HFFc6 (cell line): ENCODE measurements around the gene PCDHGA2. TPM values are rescaled to one million over a fixed set of nuclear protein-coding genes. Genes with fewer than 3 reads are reported as not detected.
A peak's percentile ranks its signal among the peaks of the same experiment; 100 is the strongest.
"Not testable (repeated sequence)": the region's sequence is repeated elsewhere in the genome, so short reads cannot be mapped to it uniquely, and the experiment has no call there.

Experiments
- DNase-seq: peaks from one replicate; pipeline ENCODE4 v3.0.0-alpha.2; 2018
- H3K27ac Mint-ChIP-seq: 2 replicates; pipeline ENCODE4 v1.8.0; 2020; ENCODE audit warnings: mild to moderate bottlenecking, mixed read lengths
- H3K27me3 Mint-ChIP-seq: 2 replicates; pipeline ENCODE4 v1.8.0; 2021; ENCODE audit warnings: mild to moderate bottlenecking, moderate library complexity, mixed read lengths; ENCODE audit not compliant: insufficient read depth
- H3K36me3 Mint-ChIP-seq: 2 replicates; pipeline ENCODE4 v1.8.0; 2021; ENCODE audit warnings: low read depth, mixed read lengths
- H3K4me1 Mint-ChIP-seq: 2 replicates; pipeline ENCODE4 v1.8.0; 2020; ENCODE audit warnings: low read depth, mixed read lengths
- H3K4me3 Mint-ChIP-seq: 2 replicates; pipeline ENCODE4 v1.8.0; 2020; ENCODE audit warnings: mild to moderate bottlenecking, moderate library complexity, mixed read lengths
- H3K9me3 Mint-ChIP-seq: 2 replicates; pipeline ENCODE4 v1.8.0; 2020; ENCODE audit warnings: mild to moderate bottlenecking, mixed read lengths
- CTCF ChIP-seq: fragments of 200-600 bp; sonication (generic); IDR thresholded peaks from 2 replicates; pipeline ENCODE4 v1.5.0; 2021; ENCODE audit warnings: antibody characterized with exemption, mild to moderate bottlenecking
- total RNA-seq, 6 experiments: library from RNA; stranded (reverse); fragmentation: NEBNext Ultra II Directional; extraction: Animal tissue kit (Norgen Biotek cat#: 25700); gene quantifications; 2 replicates in 1 of 6; 3 replicates in 5 of 6; pipeline ENCODE4 v1.2.3, GENCODE V29; 2021

PCDHGA2 gene
- total RNA-seq, 6 experiments from 2014 or later, result 1.3 to 3.7 (median 1.5) TPM

GRCh38 chr5:141382469-141383294, 44.1 kb downstream of the PCDHGA2 start, which contains the start of gene PCDHGA7:
TSS of gene PCDHGA7 (plus strand) at chr5:141382742. CDS start at chr5:141382900, 158 bp downstream.
- no peak for DNase-seq

DNA sequence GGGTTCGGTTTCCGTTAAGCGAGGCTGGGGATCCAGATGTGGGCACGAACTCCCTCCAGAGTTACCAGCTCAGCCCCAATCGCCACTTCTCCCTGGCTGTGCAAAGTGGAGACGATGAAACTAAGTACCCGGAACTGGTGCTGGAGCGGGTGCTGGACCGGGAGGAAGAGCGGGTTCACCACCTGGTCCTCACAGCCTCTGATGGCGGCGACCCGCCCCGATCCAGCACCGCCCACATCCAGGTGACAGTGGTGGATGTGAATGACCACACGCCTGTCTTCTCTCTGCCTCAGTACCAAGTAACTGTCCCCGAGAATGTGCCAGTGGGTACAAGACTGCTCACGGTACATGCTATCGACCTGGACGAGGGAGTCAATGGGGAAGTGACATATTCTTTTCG, 44.8 kb downstream of the PCDHGA2 start:
- Mint-ChIP-seq H3K9me3 (peaks cover 56% of the 10 kb centered on the region), H3K4me3 (peak overlapping the region; percentile 95), H3K4me1 (peaks cover 15% of the 10 kb centered on the region; the same call in 1 of the 2 replicates), H3K27ac (no peak overlapping the region; the same call in 1 of the 2 replicates), H3K27me3 (no peaks in the 10 kb centered on the region), H3K36me3 (peaks cover 49% of the 10 kb centered on the region)
- no peak for DNase-seq
- TF ChIP-seq CTCF, result no peak

More at GRCh38 chr5:141382469-141383294, 44.1 kb downstream of the PCDHGA2 start, which contains the start of gene PCDHGA7:
- no peaks in the 10 kb centered on the region for H3K27me3 Mint-ChIP-seq
- peaks cover 13% of the 10 kb centered on the region; the same call in 1 of the 2 replicates for H3K4me1 Mint-ChIP-seq
- TF ChIP-seq CTCF, result peak; percentile 70
- H3K36me3 Mint-ChIP-seq, result peaks cover 47% of the 10 kb centered on the region
- peaks cover 53% of the 10 kb centered on the region for H3K9me3 Mint-ChIP-seq
- peak within 1 kb of the TSS; percentile 95 for H3K4me3 Mint-ChIP-seq
- peak within 1 kb of the TSS; percentile 87 for H3K27ac Mint-ChIP-seq

DNA sequence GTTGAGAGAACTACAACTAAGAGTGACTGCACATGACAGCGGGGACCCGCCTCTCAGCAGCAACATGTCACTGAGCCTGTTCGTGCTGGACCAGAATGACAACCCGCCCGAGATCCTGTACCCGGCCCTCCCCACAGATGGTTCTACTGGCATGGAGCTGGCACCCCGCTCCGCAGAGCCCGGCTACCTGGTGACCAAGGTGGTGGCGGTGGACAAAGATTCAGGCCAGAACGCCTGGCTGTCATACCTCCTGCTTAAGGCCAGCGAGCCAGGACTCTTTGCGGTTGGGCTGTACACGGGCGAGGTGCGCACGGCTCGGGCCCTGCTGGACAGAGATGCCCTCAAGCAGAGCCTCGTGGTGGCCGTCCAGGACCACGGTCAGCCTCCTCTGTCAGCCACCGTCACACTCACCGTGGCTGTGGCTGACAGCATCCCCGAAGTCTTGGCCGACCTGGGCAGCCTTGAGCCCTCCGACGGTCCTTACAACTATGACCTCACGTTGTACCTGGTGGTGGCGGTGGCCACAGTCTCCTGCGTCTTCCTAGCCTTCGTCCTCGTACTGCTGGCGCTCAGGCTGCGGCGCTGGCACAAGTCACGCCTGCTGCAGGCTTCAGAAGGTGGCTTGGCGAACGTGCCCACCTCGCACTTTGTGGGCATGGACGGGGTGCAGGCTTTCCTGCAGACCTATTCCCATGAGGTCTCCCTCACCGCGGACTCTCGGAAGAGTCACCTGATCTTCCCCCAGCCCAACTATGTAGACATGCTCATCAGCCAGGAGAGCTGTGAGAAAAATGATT, 46.1 kb downstream of the PCDHGA2 start:
- Mint-ChIP-seq H3K4me1 (peaks cover 22% of the 10 kb centered on the region; the same call in 1 of the 2 replicates), H3K9me3 (peaks cover 67% of the 10 kb centered on the region), H3K27me3 (no peaks in the 10 kb centered on the region)

DNA sequence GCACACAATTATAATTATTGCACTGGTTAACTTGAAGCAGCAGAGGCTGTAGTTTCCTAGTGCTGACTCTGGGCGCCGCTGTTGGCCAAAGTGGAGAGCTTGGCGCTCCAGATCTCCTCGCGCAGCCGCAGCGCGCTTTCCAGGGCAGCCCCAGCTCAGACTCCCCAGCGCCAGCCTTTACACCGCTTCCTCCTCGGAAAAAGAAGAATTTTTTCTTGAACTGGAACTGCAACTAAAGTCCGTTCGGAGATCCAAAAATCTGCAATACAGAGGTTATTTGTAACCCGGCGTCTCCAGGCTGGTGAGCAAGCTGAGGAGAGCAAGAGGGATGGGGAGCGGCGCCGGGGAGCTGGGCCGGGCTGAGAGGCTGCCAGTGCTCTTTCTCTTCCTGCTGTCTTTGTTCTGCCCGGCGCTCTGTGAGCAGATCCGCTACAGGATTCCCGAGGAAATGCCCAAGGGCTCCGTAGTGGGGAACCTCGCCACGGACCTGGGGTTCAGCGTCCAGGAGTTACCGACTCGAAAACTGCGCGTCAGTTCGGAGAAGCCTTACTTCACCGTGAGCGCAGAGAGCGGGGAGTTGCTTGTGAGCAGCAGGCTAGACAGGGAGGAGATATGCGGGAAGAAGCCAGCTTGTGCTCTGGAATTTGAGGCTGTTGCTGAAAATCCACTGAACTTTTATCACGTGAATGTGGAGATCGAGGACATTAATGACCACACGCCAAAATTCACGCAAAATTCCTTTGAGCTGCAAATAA, 49.2 kb downstream of the PCDHGA2 start, which contains the start of gene PCDHGB4:
TSS of gene PCDHGB4 (plus strand) at position 142 of the 755 bp plus-strand sequence. CDS start at position 329, 187 bp downstream.
- Mint-ChIP-seq H3K4me1 (peaks cover 26% of the 10 kb centered on the region), H3K4me3 (peak within 1 kb of the TSS; percentile 79), H3K9me3 (peaks cover 76% of the 10 kb centered on the region), H3K36me3 (peaks cover 58% of the 10 kb centered on the region)
- H3K27me3 Mint-ChIP-seq, H3K27ac Mint-ChIP-seq, DNase-seq: not testable (repeated sequence)
- peak; percentile 57 for TF ChIP-seq CTCF

More for the DNA sequence above, 46.1 kb downstream of the PCDHGA2 start:
- no peak for DNase-seq
- Mint-ChIP-seq H3K4me3 (no peak overlapping the region), H3K27ac (no peak overlapping the region), H3K36me3 (peaks cover 59% of the 10 kb centered on the region)
- TF ChIP-seq CTCF, result no peak

DNA sequence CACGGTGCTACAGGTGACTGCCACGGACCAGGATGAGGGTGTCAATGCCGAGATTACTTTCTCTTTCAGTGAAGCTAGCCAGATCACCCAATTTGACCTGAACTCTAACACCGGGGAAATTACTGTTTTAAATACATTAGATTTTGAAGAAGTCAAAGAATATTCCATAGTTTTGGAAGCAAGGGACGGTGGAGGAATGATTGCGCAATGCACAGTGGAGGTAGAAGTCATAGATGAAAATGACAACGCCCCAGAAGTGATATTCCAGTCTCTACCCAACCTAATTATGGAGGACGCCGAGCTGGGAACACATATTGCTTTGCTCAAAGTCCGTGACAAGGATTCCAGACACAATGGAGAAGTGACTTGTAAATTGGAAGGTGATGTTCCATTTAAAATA, 50.1 kb downstream of the PCDHGA2 start:
- Mint-ChIP-seq H3K36me3 (peaks cover 57% of the 10 kb centered on the region), H3K4me1 (peaks cover 21% of the 10 kb centered on the region), H3K9me3 (peaks cover 73% of the 10 kb centered on the region), H3K4me3 (peak overlapping the region; percentile 67; the same call in 1 of the 2 replicates), H3K27ac (no peak overlapping the region), H3K27me3 (no peaks in the 10 kb centered on the region; the same call in 1 of the 2 replicates)
- no peak for DNase-seq
- TF ChIP-seq CTCF, result no peak
